Activated CD4-positive, alpha-beta T cell treated with anti-CD3 and anti-CD28 coated beads for 4 hours (primary cell): ENCODE results near the gene ADNP.
A peak's percentile ranks its signal among the peaks of the same experiment; 100 is the strongest.
"Not testable (repeated sequence)": the region's sequence is repeated elsewhere in the genome, so short reads cannot be mapped to it uniquely, and the experiment has no call there.

Experiments
- DNase-seq, 2 donors: peaks; one replicate each; pipeline ENCODE4 v3.0.0-alpha.2; 2020

The ADNP gene

DNA sequence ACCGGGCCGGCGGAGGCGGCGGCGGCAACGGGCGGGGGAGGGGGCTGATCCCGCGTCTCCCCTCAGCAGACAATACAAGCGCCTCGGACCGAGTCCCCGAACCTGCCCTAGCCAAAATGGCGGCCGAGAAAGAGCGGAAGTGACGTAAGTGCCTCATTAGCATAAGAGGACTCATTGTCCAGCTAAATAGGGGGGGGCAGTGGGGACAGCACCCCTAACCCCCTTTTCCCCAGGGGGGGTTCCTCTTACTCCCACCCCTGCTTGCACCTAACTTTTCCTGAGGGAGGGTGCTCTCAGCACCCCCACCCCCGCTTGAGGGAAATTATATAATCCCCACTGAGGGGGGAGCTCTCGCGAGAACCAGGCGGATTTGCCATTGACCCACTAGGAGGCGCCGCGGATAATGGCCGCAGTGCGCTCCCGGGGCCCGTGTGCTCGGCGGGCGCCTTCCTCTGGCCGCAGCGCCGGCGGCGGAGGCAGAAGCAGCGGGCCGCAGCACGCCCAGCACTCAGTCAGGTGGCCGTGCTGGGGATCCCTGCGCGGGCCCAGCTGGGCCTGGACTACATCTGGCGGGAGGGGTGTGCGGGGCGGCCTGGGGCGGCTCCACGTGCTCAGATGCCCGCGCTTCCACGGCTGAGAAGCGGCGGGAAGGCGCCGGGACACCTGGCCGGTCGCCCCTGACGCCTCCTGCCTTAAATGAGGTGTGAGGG is at the start of gene ADNP:
ADNP (minus strand) TSS at position 132 of the 710 bp plus-strand sequence. CDS start 27,441 bp downstream, outside the sequence.
- DNase-seq = peak; percentile 88

DNA sequence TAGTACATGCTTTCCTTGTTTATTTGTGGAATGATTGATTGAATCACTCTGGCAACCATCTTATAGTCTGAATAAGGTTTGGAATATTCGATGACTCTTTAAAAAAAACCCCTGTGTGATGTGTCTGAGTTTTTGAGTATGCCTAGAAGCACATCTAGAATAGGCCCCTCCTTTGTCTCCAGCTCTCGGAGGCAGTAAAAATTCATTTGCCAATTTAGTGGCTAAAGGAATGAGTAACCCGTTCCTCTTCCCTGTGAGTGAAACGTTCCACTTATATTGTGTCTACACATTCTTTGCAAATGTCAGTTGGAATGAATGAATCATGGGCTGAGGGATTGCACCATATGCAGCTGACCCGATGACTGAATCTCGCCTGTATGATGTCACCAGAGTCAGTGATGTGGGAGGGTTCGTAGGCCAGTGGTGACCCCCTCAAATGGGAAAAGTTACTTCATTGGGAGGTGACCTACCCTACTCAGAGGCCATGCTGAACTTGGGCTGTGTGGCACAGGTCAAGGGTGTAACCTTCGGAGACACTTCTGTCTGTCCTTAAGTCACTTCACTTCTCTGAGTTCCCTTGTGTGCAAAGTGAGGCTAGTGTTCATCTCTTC is 48.9 kb upstream of the ADNP start:
- DNase-seq = no peak

GRCh38 chr20:50978533-50978932 is 47.3 kb upstream of the ADNP start:
- DNase-seq = not testable (repeated sequence)

DNA sequence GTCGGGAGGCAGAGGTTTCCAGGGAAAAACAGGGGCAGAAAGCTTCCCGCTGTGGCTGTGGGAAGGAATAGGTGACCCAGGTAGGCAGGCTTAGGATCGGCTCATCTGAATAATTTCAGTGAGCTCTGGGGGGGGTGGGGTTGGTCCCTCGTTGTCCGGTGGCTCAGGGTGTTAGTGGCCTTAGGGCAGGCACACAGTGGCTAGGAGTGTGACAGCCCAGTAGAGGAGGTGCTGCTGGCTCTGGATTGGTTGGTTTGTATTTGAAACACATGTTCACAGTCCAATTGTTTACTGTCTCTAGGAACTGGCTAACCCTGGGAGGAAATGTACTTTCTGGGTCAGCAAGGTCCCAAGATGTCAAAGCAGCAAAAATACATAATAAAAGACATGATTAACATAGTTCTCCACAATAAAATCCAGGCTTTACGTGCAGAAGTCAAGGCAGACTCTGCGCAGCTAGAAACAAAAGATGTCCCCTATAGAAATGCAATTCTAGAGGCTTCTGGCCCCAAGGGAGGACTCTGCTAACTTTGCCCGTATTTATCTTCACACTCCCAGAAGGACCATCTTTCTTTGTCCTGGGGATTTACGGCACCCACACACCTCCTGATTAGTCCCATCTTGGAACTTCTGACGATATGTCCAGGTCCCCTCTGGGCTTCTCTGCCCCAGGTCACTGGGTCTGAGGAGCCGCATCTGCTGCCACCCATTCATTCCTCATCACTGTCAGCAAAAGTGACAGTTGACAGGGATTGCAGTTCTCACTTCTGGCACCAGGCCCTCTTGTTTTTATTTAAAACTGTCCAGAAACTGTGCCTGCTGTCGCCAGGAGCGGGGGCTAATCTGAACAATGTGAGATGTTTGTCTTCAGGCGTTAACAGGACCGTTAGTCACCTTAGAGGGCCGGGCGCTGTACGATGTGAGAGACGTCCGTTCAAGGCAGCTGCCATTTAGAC is 46.1 kb upstream of the ADNP start:
- no peak for DNase-seq

- DNase-seq = no peak
Measured at GRCh38 chr20:50975701-50976330, 44.6 kb upstream of the ADNP start.

GRCh38 chr20:50969912-50970311 is 38.7 kb upstream of the ADNP start:
- no peak for DNase-seq

GRCh38 chr20:50969435-50969834 is 38.2 kb upstream of the ADNP start:
- DNase-seq = no peak

DNA sequence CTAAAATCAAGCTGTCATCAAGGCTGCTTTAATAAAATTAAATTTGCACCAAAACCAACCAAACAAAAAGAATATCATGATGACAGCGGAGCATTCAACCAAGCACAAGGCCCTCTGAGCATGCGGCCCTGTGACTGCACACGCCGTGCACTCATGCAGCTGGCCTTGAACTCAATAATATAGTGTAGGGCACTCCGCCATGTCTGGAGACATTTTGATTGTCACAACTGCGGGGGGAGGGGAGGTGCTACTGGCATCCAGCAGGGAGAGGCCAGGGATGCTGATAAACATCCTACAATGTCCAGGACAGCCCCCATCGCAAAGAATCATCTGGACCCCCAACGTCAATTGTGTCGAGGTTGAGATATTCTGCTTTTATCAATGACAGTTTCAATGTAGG is 37.1 kb upstream of the ADNP start:
- DNase-seq = no peak

GRCh38 chr20:50967586-50967985 is 36.3 kb upstream of the ADNP start:
- DNase-seq = no peak

- DNase-seq = no peak
Measured at GRCh38 chr20:50959543-50960126, 28.4 kb upstream of the ADNP start.

GRCh38 chr20:50958615-50959542 is 27.6 kb upstream of the ADNP start, which contains the start of gene MOCS3:
MOCS3 (plus strand) TSS chr20:50958818; CDS start chr20:50958843, 25 bp downstream.
- peak; percentile 80 to 81 for DNase-seq

- peak; percentile 88 for DNase-seq
Measured at GRCh38 chr20:50957798-50958614, 26.8 kb upstream of the ADNP start, which contains the start of gene DPM1. DPM1 (minus strand) TSS chr20:50958532; CDS start chr20:50958523, 9 bp downstream.

GRCh38 chr20:50957276-50957675 is 26.0 kb upstream of the ADNP start:
- DNase-seq = no peak

DNA sequence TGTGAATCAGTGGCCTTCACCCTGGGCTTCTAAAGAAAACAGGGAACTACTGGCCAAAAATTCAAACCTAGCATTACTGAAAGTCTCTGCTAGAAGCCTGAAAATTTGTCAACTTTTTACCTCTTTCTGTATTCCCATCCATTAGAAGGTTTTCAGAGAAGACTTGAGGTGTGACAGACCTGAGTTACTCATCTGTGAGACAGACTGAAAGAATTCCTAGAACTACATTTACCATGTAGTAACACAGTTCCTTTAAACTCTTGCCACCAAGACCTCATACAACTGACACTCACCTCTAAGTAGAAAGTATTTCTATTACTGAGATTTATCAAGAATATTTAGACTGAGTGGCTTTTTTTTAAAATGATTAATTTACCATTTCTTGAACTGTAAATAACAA is 22.6 kb upstream of the ADNP start:
- no peak for DNase-seq

DNA sequence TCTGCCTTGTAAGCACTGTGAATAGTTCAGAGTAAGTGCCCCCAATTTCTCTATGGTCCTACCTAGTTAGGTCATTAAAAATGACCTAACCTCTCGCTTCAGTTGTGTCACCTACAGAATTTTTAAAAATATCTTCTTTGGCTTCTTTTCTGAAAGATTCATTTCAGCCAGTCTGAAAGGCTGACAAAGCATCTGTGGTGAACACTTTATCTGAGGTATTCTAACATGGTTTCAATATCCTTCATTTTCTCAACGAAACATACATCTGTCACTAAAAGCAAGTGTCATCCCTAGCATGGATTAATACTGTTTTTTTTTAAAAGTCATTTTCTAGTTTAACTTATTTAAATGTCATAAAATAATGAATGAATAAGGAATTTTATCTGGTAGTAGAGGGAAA is 22.0 kb upstream of the ADNP start:
- no peak for DNase-seq

DNA sequence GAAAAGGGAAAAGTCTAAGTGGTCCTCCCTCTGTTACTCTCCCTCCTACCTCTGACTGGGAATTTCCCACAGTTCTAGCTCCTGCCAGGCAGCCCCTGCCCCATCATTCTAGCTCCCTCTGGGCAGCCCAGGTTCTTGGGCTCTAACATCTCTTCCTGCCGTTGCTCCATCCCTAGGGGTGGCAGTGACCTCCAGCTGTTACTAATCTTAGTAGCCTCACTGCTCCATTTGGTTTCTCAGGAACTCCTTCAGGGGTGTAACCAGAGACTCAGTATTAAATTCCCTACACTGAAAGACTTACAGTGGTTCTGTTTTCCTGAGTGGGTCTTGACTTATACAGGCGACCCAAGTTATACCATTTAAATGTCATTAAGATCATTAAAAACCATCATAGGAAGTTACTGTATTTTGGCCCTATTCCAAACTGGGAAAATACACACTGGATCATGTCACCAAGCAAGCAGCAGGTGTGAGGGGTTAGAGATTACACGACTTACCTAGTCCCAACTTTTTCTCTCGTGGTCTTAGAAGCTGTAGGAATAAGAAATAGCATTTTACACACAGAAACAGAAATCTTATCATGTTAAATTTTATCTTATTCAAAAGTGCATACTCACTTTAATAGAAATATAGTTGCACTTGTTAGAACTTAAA is 17.0 kb upstream of the ADNP start:
- DNase-seq = no peak

GRCh38 chr20:50943069-50943468 is 11.8 kb upstream of the ADNP start:
- no peak for DNase-seq

GRCh38 chr20:50933589-50933988 is 2.4 kb upstream of the ADNP start:
- DNase-seq = no peak

DNA sequence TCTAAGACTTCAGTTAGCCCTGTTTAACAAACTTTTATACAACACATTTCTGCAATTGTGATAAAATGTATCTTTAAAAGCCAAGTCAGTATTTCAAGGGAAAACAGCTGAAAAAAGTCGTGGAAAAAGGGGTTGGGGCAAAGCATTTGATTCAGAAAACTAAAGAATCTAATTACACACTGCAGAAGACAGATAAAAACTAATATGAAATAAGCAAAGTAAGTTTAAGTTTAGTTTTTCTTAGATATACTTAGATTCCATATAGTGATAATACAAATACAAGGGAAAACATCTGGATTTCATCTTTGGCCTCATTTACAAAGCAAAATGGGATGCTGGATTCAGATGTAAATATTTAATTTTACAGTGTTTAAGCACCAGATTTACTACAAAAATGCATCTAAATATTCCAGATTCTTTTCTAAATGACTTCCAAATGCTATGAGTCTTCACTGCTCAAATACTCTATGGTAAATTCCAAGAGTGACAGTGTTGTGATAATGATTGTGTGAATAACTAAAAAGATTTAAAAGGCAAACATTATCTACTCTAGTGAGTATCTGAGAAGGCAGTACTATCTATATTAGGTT is 1.5 kb upstream of the ADNP start:
- no peak for DNase-seq
